K562 (cell line): ENCODE data around the gene PEDS1. TPM values are rescaled to one million over a fixed set of nuclear protein-coding genes. Genes with fewer than 3 reads are reported as not detected.

ENCODE experiments used
- CBX5 ChIP-seq: IDR thresholded peaks from 2 replicates; pipeline ENCODE4 v1.6.1; 2014; ENCODE audit warnings: low read depth, borderline replicate concordance
- FOXA3 ChIP-seq, 2 experiments: fragments of 450-650 bp in 1 of 2; sonication (generic) in 1 of 2; formaldehyde crosslinking; IDR thresholded peaks in 1 of 2; conservative IDR thresholded peaks in 1 of 2; 2 replicates each; pipeline versions ENCODE4 v1.4.0 to v1.8.0; 2020 to 2022; ENCODE audit warnings: mild to moderate bottlenecking in 2 of 2, missing genetic modification reagents in 1 of 2
- FOXK2 ChIP-seq, 2 experiments: fragments of 450-650 bp; IDR thresholded peaks in 1 of 2; conservative IDR thresholded peaks in 1 of 2; 2 replicates each; pipeline ENCODE4 v1.6.1; 2016; ENCODE audit warnings: low read depth in 2 of 2, mild to moderate bottlenecking in 1 of 2
- HCFC1 ChIP-seq: IDR thresholded peaks from 2 replicates; pipeline ENCODE4 v1.6.1; 2012; ENCODE audit warnings: low read depth, low read length, improper control_type of control experiment
- LEF1 ChIP-seq: fragments of 450-650 bp; IDR thresholded peaks from 2 replicates; pipeline ENCODE4 v1.6.1; 2016; ENCODE audit warnings: mild to moderate bottlenecking
- NR2C1 ChIP-seq, 2 experiments: fragments of 450-650 bp; IDR thresholded peaks; 2 replicates each; pipeline ENCODE4 v1.6.1; 2017; ENCODE audit warnings: mild to moderate bottlenecking in 2 of 2, antibody characterized with exemption in 1 of 2, inconsistent platforms in 1 of 2, missing compliant biosample characterization in 1 of 2, missing genetic modification characterization in 1 of 2
- RUNX1 ChIP-seq: sonication (generic); IDR thresholded peaks from 2 replicates; pipeline ENCODE4 v1.6.1; 2016; ENCODE audit warnings: antibody characterized with exemption, low read depth
- TCFL5 ChIP-seq: fragments of 250-450 bp; sonication (Bioruptor Pico); conservative IDR thresholded peaks from 2 replicates; pipeline ENCODE4 v1.6.1; 2021; ENCODE audit warnings: mild to moderate bottlenecking, moderate library complexity, matching md5 sums
- ZNF124 ChIP-seq: sonication (generic); formaldehyde crosslinking; IDR thresholded peaks from 2 replicates; pipeline ENCODE4 v1.8.1; 2022; ENCODE audit warnings: missing genetic modification reagents
- ZNF217 ChIP-seq: sonication (generic); formaldehyde crosslinking; IDR thresholded peaks from 2 replicates; pipeline ENCODE4 v1.8.0; 2022; ENCODE audit warnings: mild to moderate bottlenecking, missing genetic modification reagents
- ZNF695 ChIP-seq: fragments of 450-650 bp; formaldehyde crosslinking; IDR thresholded peaks from 2 replicates; pipeline ENCODE4 v1.4.0; 2020; ENCODE audit warnings: mild to moderate bottlenecking, moderate library complexity
- polyA plus RNA-seq, 8 experiments: library from polyadenylated mRNA; depleted of rRNA in 4 of 8; stranded (reverse) in 5 of 8; unstranded in 3 of 8; fragments of >200 nt; fragmentation: Nextera tagmentation in 2 of 8; fragmentation: Illumina TruSeq in 1 of 8; extraction: Ambion mirVana in 2 of 8; extraction: Trizol in 1 of 8; gene quantifications; 2 replicates each; pipeline versions ENCODE4 v1.2.1 to v1.2.3, GENCODE V29; 2011 to 2014; ENCODE audit warnings: inconsistent platforms in 1 of 8, missing spikeins in 1 of 8
- total RNA-seq, 7 experiments: library from RNA; depleted of rRNA in 6 of 7; stranded (reverse); fragments of >200 nt in 6 of 7; fragmentation: Illumina TruSeq in 2 of 7; extraction: Trizol in 2 of 7; gene quantifications; 2 replicates each; pipeline versions ENCODE4 v1.2.1 to v1.2.3, GENCODE V29; 2011 to 2021; ENCODE audit warnings: low replicate concordance in 1 of 7
- TF ChIP-seq, protein P1 (sequence below), 2 experiments: fragments of 150-350 bp in 1 of 2; IDR thresholded peaks; 2 replicates each; pipeline ENCODE4 v1.6.1; 2012 to 2016; ENCODE audit warnings: low read depth in 2 of 2, low read length in 2 of 2, mild to moderate bottlenecking in 1 of 2, moderate library complexity in 1 of 2
- TF ChIP-seq, protein P2 (sequence below): fragments of 450-650 bp; IDR thresholded peaks from 2 replicates; pipeline ENCODE4 v1.6.1; 2014; ENCODE audit warnings: low read depth, mild to moderate bottlenecking, moderate library complexity, borderline replicate concordance
- TF ChIP-seq, protein P3 (sequence below): fragments of 250-450 bp; sonication (Bioruptor Pico); IDR thresholded peaks from 2 replicates; pipeline ENCODE4 v1.5.0; 2022; ENCODE audit warnings: mild to moderate bottlenecking
- TF ChIP-seq, protein P4 (sequence below): fragments of 250-450 bp; sonication (Bioruptor Pico); IDR thresholded peaks from 2 replicates; pipeline ENCODE4 v1.5.0; 2021; ENCODE audit warnings: mild to moderate bottlenecking, borderline replicate concordance
- TF ChIP-seq, protein P5 (sequence below): sonication (generic); formaldehyde crosslinking; IDR thresholded peaks from 2 replicates; pipeline ENCODE4 v1.9.0; 2022; ENCODE audit warnings: mild to moderate bottlenecking, missing genetic modification reagents

The PEDS1 gene
- total and polyA plus RNA-seq, 9 of the 15 experiments (the other 6 are each of a cell fraction or from before 2014, with no cell fraction given): 2.9 to 38.5 (median 24.2) TPM

DNA sequence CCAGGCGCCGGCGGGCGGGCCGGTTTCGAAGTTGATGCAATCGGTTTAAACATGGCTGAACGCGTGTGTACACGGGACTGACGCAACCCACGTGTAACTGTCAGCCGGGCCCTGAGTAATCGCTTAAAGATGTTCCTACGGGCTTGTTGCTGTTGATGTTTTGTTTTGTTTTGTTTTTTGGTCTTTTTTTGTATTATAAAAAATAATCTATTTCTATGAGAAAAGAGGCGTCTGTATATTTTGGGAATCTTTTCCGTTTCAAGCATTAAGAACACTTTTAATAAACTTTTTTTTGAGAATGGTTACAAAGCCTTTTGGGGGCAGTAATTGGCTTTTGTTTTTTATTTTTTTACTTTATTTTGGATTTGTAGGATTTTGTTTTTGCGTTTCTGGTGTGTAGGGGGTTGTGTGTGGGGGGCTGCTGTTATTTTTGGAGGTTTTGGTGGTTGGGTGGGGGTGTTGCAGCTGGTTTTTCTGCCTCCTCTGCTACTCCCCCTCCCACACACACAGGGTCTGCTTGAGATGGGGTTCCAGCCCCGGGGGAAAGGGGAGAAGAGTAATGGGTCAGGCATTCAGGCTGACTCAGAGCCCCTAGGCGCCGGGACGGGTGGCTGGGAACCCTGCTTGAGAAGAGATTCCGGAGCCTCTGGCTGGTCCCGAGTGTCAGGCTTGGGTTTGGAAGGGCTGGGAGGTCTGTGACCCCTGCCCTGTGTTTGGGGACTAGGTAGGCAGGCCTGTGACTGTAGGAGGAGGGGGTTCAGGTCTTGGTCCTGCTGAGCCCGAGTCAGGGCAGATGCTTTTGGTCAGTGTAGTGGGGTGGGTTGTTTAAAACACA is 39.1 kb upstream of the PEDS1 start (continued):
- TF ChIP-seq, protein P1, sequence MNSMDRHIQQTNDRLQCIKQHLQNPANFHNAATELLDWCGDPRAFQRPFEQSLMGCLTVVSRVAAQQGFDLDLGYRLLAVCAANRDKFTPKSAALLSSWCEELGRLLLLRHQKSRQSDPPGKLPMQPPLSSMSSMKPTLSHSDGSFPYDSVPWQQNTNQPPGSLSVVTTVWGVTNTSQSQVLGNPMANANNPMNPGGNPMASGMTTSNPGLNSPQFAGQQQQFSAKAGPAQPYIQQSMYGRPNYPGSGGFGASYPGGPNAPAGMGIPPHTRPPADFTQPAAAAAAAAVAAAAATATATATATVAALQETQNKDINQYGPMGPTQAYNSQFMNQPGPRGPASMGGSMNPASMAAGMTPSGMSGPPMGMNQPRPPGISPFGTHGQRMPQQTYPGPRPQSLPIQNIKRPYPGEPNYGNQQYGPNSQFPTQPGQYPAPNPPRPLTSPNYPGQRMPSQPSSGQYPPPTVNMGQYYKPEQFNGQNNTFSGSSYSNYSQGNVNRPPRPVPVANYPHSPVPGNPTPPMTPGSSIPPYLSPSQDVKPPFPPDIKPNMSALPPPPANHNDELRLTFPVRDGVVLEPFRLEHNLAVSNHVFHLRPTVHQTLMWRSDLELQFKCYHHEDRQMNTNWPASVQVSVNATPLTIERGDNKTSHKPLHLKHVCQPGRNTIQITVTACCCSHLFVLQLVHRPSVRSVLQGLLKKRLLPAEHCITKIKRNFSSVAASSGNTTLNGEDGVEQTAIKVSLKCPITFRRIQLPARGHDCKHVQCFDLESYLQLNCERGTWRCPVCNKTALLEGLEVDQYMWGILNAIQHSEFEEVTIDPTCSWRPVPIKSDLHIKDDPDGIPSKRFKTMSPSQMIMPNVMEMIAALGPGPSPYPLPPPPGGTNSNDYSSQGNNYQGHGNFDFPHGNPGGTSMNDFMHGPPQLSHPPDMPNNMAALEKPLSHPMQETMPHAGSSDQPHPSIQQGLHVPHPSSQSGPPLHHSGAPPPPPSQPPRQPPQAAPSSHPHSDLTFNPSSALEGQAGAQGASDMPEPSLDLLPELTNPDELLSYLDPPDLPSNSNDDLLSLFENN (IDR thresholded peaks at IDR 0.05; ENCODE audit: low read depth in 2 of 2, low read length in 2 of 2): peak in 1 of 2 experiments; percentile 44; a peak in 1 of 4 replicates
- TF ChIP-seq NR2C1 (IDR thresholded peaks at IDR 0.05) (0 out of 2 replicates have a peak, but pooled peaks have one; percentile 19), NR2C1 (tag; IDR thresholded peaks at IDR 0.05) (0 out of 2 replicates have a peak, but pooled peaks have one; percentile 22), TCFL5 (no peak), ZNF124 (CRISPR knock-in tag) (no peak), CBX5 (no peak), ZNF695 (no peak), RUNX1 (no peak), FOXK2 (conservative IDR thresholded peaks at IDR 0.05 in 1 of 2, IDR thresholded peaks at IDR 0.05 in 1 of 2; ENCODE audit: low read depth in 2 of 2) (peak; percentile 98 to 99), HCFC1 (peak; percentile 51), LEF1 (peak; percentile 35; the same call in 1 of the 2 replicates), ZNF217 (no peak), FOXA3 (CRISPR knock-in tag; conservative IDR thresholded peaks at IDR 0.05 in 1 of 2, IDR thresholded peaks at IDR 0.05 in 1 of 2) (peak; percentile 73 to 82)
- TF ChIP-seq, protein P2, sequence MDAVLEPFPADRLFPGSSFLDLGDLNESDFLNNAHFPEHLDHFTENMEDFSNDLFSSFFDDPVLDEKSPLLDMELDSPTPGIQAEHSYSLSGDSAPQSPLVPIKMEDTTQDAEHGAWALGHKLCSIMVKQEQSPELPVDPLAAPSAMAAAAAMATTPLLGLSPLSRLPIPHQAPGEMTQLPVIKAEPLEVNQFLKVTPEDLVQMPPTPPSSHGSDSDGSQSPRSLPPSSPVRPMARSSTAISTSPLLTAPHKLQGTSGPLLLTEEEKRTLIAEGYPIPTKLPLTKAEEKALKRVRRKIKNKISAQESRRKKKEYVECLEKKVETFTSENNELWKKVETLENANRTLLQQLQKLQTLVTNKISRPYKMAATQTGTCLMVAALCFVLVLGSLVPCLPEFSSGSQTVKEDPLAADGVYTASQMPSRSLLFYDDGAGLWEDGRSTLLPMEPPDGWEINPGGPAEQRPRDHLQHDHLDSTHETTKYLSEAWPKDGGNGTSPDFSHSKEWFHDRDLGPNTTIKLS: no peak
- TF ChIP-seq, protein P3, sequence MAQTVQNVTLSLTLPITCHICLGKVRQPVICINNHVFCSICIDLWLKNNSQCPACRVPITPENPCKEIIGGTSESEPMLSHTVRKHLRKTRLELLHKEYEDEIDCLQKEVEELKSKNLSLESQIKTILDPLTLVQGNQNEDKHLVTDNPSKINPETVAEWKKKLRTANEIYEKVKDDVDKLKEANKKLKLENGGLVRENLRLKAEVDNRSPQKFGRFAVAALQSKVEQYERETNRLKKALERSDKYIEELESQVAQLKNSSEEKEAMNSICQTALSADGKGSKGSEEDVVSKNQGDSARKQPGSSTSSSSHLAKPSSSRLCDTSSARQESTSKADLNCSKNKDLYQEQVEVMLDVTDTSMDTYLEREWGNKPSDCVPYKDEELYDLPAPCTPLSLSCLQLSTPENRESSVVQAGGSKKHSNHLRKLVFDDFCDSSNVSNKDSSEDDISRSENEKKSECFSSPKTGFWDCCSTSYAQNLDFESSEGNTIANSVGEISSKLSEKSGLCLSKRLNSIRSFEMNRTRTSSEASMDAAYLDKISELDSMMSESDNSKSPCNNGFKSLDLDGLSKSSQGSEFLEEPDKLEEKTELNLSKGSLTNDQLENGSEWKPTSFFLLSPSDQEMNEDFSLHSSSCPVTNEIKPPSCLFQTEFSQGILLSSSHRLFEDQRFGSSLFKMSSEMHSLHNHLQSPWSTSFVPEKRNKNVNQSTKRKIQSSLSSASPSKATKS: no peak
- TF ChIP-seq, protein P4, sequence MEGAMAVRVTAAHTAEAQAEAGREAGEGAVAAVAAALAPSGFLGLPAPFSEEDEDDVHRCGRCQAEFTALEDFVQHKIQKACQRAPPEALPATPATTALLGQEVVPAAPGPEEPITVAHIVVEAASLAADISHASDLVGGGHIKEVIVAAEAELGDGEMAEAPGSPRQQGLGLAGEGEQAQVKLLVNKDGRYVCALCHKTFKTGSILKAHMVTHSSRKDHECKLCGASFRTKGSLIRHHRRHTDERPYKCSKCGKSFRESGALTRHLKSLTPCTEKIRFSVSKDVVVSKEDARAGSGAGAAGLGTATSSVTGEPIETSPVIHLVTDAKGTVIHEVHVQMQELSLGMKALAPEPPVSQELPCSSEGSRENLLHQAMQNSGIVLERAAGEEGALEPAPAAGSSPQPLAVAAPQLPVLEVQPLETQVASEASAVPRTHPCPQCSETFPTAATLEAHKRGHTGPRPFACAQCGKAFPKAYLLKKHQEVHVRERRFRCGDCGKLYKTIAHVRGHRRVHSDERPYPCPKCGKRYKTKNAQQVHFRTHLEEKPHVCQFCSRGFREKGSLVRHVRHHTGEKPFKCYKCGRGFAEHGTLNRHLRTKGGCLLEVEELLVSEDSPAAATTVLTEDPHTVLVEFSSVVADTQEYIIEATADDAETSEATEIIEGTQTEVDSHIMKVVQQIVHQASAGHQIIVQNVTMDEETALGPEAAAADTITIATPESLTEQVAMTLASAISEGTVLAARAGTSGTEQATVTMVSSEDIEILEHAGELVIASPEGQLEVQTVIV (CRISPR knock-in tag): no peak
- TF ChIP-seq, protein P5, sequence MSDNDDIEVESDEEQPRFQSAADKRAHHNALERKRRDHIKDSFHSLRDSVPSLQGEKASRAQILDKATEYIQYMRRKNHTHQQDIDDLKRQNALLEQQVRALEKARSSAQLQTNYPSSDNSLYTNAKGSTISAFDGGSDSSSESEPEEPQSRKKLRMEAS: peak; percentile 43; the same call in 1 of the 2 replicates
